HEK293 (cell line): ENCODE measurements around the gene EVX1.
A peak's percentile ranks its signal among the peaks of the same experiment; 100 is the strongest.

Experiments
- CTCF ChIA-PET: fragments of 350-600 bp; formaldehyde crosslinking; extraction: SDS; loops from one replicate; lab custom pipeline; 2021; ENCODE audit warnings: antibody characterized with exemption; lab: Yijun Ruan, JAX
- POLR2A ChIA-PET: fragments of 300-600 bp; formaldehyde crosslinking; extraction: SDS; loops from one replicate; lab custom pipeline; 2020; ENCODE audit warnings: antibody characterized with exemption, inconsistent platforms; lab: Yijun Ruan, JAX
- H3K27ac ChIP-seq: fragments of 200-500 bp; sonication (Bioruptor generic); 2 replicates; pipeline ENCODE4 v1.5.1; 2014; ENCODE audit warnings: low read depth, low read length, control low read depth, inconsistent platforms; ENCODE audit errors: extremely low read depth
- H3K36me3 ChIP-seq, 2 experiments: fragments of 200-500 bp in 1 of 2; sonication (Bioruptor generic) in 1 of 2; 1 replicate in 1 of 2; 2 replicates in 1 of 2; pipeline ENCODE4 v1.5.1; 2014 to 2017; ENCODE audit warnings: inconsistent platforms in 2 of 2, low read length in 2 of 2; ENCODE audit not compliant: control insufficient read depth in 2 of 2, insufficient read depth in 1 of 2
- H3K4me1 ChIP-seq: fragments of 200-500 bp; sonication (Bioruptor generic); 2 replicates; pipeline ENCODE4 v1.5.1; 2014; ENCODE audit warnings: mild to moderate bottlenecking, low read length, inconsistent platforms; ENCODE audit not compliant: control insufficient read depth, insufficient read depth
- H3K4me3 ChIP-seq: 2 replicates; pipeline ENCODE4 v1.5.1; 2011; ENCODE audit warnings: low read depth, mild to moderate bottlenecking, control low read depth, low read length, moderate library complexity
- H3K9me3 ChIP-seq: fragments of 200-500 bp; sonication (Bioruptor generic); 2 replicates; pipeline ENCODE4 v1.5.1; 2014; ENCODE audit warnings: low read depth, low read length, inconsistent platforms; ENCODE audit not compliant: control insufficient read depth, insufficient read depth
- ATF2 ChIP-seq: fragments of 450-650 bp; formaldehyde crosslinking; IDR thresholded peaks from 2 replicates; pipeline ENCODE4 v1.5.1; 2016; ENCODE audit warnings: missing biosample characterization, missing genetic modification characterization, low read depth
- BCL11B ChIP-seq: fragments of 450-650 bp; formaldehyde crosslinking; IDR thresholded peaks from 2 replicates; pipeline ENCODE4 v1.5.1; 2016; ENCODE audit warnings: low read depth, missing biosample characterization, missing genetic modification characterization
- BCL6B ChIP-seq: fragments of 450-650 bp; formaldehyde crosslinking; IDR thresholded peaks from 2 replicates; pipeline ENCODE4 v1.5.1; 2017; ENCODE audit warnings: missing biosample characterization, missing genetic modification characterization
- HIC1 ChIP-seq: fragments of 450-650 bp; formaldehyde crosslinking; IDR thresholded peaks from 2 replicates; pipeline ENCODE4 v1.5.1; 2016; ENCODE audit warnings: missing biosample characterization, missing genetic modification characterization
- MYNN ChIP-seq: fragments of 450-650 bp; formaldehyde crosslinking; IDR thresholded peaks from 2 replicates; pipeline ENCODE4 v1.5.1; 2016; ENCODE audit warnings: missing biosample characterization, missing genetic modification characterization, borderline replicate concordance
- OVOL3 ChIP-seq: fragments of 450-650 bp; formaldehyde crosslinking; IDR thresholded peaks from 2 replicates; pipeline ENCODE4 v1.5.1; 2016; ENCODE audit warnings: missing biosample characterization, missing genetic modification characterization
- SP2 ChIP-seq: fragments of 450-650 bp; formaldehyde crosslinking; IDR thresholded peaks from 2 replicates; pipeline ENCODE4 v1.5.1; 2016; ENCODE audit warnings: missing biosample characterization, missing genetic modification characterization
- ZFHX2 ChIP-seq: fragments of 450-650 bp; formaldehyde crosslinking; conservative IDR thresholded peaks from 2 replicates; pipeline ENCODE4 v1.5.1; 2016; ENCODE audit warnings: missing biosample characterization, missing genetic modification characterization
- ZNF112 ChIP-seq: fragments of 450-650 bp; formaldehyde crosslinking; IDR thresholded peaks from 2 replicates; pipeline ENCODE4 v1.5.0; 2017; ENCODE audit warnings: missing biosample characterization, missing genetic modification characterization
- ZNF114 ChIP-seq: fragments of 450-650 bp; formaldehyde crosslinking; IDR thresholded peaks from 2 replicates; pipeline ENCODE4 v1.5.0; 2017; ENCODE audit warnings: missing biosample characterization, missing genetic modification characterization
- ZNF132 ChIP-seq: fragments of 450-650 bp; formaldehyde crosslinking; IDR thresholded peaks from 2 replicates; pipeline ENCODE4 v1.5.1; 2017; ENCODE audit warnings: missing biosample characterization, missing genetic modification characterization, borderline replicate concordance
- ZNF155 ChIP-seq: fragments of 450-650 bp; formaldehyde crosslinking; IDR thresholded peaks from 2 replicates; pipeline ENCODE4 v1.5.1; 2016; ENCODE audit warnings: missing biosample characterization, missing genetic modification characterization
- ZNF174 ChIP-seq: fragments of 450-650 bp; formaldehyde crosslinking; IDR thresholded peaks from 2 replicates; pipeline ENCODE4 v1.5.0; 2017; ENCODE audit warnings: missing biosample characterization, mild to moderate bottlenecking, missing genetic modification characterization
- ZNF18 ChIP-seq: fragments of 450-650 bp; formaldehyde crosslinking; IDR thresholded peaks from 2 replicates; pipeline ENCODE4 v1.5.1; 2016; ENCODE audit warnings: missing biosample characterization, missing genetic modification characterization
- ZNF24 ChIP-seq: fragments of 450-650 bp; formaldehyde crosslinking; IDR thresholded peaks from 2 replicates; pipeline ENCODE4 v1.5.1; 2016; ENCODE audit warnings: missing biosample characterization, missing genetic modification characterization
- ZNF311 ChIP-seq: fragments of 450-650 bp; formaldehyde crosslinking; IDR thresholded peaks from 2 replicates; pipeline ENCODE4 v1.5.1; 2017; ENCODE audit warnings: missing biosample characterization, missing genetic modification characterization, borderline replicate concordance
- ZNF366 ChIP-seq: fragments of 450-650 bp; formaldehyde crosslinking; conservative IDR thresholded peaks from 2 replicates; pipeline ENCODE4 v1.5.1; 2016; ENCODE audit warnings: missing biosample characterization, missing genetic modification characterization
- ZNF391 ChIP-seq: fragments of 450-650 bp; formaldehyde crosslinking; IDR thresholded peaks from 2 replicates; pipeline ENCODE4 v1.5.1; 2016; ENCODE audit warnings: low read depth, missing biosample characterization, missing genetic modification characterization, borderline replicate concordance
- ZNF596 ChIP-seq: fragments of 450-650 bp; IDR thresholded peaks from 2 replicates; pipeline ENCODE4 v1.5.0; 2018; ENCODE audit warnings: missing biosample characterization, mild to moderate bottlenecking, missing genetic modification characterization, moderate library complexity
- ZNF600 ChIP-seq: fragments of 450-650 bp; formaldehyde crosslinking; IDR thresholded peaks from 2 replicates; pipeline ENCODE4 v1.5.1; 2016; ENCODE audit warnings: missing biosample characterization, missing genetic modification characterization
- ZSCAN30 ChIP-seq: fragments of 450-650 bp; IDR thresholded peaks from 2 replicates; pipeline ENCODE4 v1.5.1; 2018; ENCODE audit warnings: missing biosample characterization, mild to moderate bottlenecking, missing genetic modification characterization, moderate library complexity

Gene EVX1

GRCh38 chr7:27215356-27215755, 27.2 kb upstream of the EVX1 start (continued):
- TF ChIP-seq HIC1 (tag by site-specific recombination) = no peak

- H3K36me3 ChIP-seq = no peaks in the 10 kb centered on the region
- no peak overlapping the region for H3K4me3 ChIP-seq
- CTCF ChIA-PET = no interaction called here
- H3K27ac ChIP-seq = no peak overlapping the region
- no peaks in the 10 kb centered on the region for H3K4me1 ChIP-seq
- no peaks in the 10 kb centered on the region for H3K9me3 ChIP-seq
- no peak for TF ChIP-seq ZNF18
- TF ChIP-seq ZNF366 (tag by site-specific recombination) = peak; percentile 59
- TF ChIP-seq, all 188 proteins: peak for 1
- POLR2A ChIA-PET = no interaction called here
These were observed 24.7 kb upstream of the EVX1 start for GRCh38 chr7:27217951-27218350.

GRCh38 chr7:27219821-27220220, 22.8 kb upstream of the EVX1 start:
- no peak overlapping the region for H3K4me3 ChIP-seq

GRCh38 chr7:27220440-27220955, 22.1 kb upstream of the EVX1 start:
- Histone ChIP-seq H3K27ac (no peak overlapping the region), H3K36me3 (no peaks in the 10 kb centered on the region), H3K4me1 (no peaks in the 10 kb centered on the region), H3K9me3 (no peaks in the 10 kb centered on the region), H3K4me3 (no peak overlapping the region)
- TF ChIP-seq BCL6B (no peak), ZNF596 (tag by site-specific recombination) (no peak), BCL11B (no peak)
- CTCF ChIA-PET = no interaction called here
- POLR2A ChIA-PET = no interaction called here

More at GRCh38 chr7:27219821-27220220, 22.8 kb upstream of the EVX1 start:
- CTCF ChIA-PET = no interaction called here
- Histone ChIP-seq H3K36me3 (no peaks in the 10 kb centered on the region), H3K4me1 (no peaks in the 10 kb centered on the region), H3K9me3 (no peaks in the 10 kb centered on the region), H3K27ac (no peak overlapping the region)
- no peak for TF ChIP-seq ZNF112 (tag by site-specific recombination)
- no peak for TF ChIP-seq ZNF311 (tag by site-specific recombination)
- no peak for TF ChIP-seq ZSCAN30 (tag by site-specific recombination)
- no peak for TF ChIP-seq ZNF155 (tag by site-specific recombination)
- no peak for TF ChIP-seq BCL11B
- no peak for TF ChIP-seq OVOL3
- POLR2A ChIA-PET = no interaction called here

- ChIA-PET POLR2A (no interaction called here), CTCF (interaction anchor here (1.2 kb wide), 1 partner anchor 355 kb away, joined by 3 read pairs; no protein-coding TSS in a partner anchor)
- Histone ChIP-seq H3K4me1 (no peaks in the 10 kb centered on the region), H3K4me3 (no peak overlapping the region), H3K9me3 (no peaks in the 10 kb centered on the region), H3K27ac (no peak overlapping the region), H3K36me3 (no peaks in the 10 kb centered on the region)
- TF ChIP-seq ZNF174 (tag by site-specific recombination) (no peak), ZNF391 (tag by site-specific recombination) (no peak), MYNN (no peak), ZNF132 (tag by site-specific recombination) (no peak), ATF2 (no peak), ZNF24 (tag by site-specific recombination) (no peak), ZNF114 (tag by site-specific recombination) (no peak), SP2 (tag by site-specific recombination) (no peak), ZNF600 (tag by site-specific recombination) (no peak), ZFHX2 (tag by site-specific recombination) (no peak)
These were observed 21.3 kb upstream of the EVX1 start for GRCh38 chr7:27221201-27221797.
